ENCODE data around the gene KSR1. TPM values are rescaled to one million over a fixed set of nuclear protein-coding genes. Genes with fewer than 3 reads are reported as not detected.
"Not testable (repeated sequence)": the region's sequence is repeated elsewhere in the genome, so short reads cannot be mapped to it uniquely, and the experiment has no call there.

Gene KSR1
- total and polyA plus RNA-seq, 4 donors = 19.0 to 75.7 (median 42.6) TPM

DNA sequence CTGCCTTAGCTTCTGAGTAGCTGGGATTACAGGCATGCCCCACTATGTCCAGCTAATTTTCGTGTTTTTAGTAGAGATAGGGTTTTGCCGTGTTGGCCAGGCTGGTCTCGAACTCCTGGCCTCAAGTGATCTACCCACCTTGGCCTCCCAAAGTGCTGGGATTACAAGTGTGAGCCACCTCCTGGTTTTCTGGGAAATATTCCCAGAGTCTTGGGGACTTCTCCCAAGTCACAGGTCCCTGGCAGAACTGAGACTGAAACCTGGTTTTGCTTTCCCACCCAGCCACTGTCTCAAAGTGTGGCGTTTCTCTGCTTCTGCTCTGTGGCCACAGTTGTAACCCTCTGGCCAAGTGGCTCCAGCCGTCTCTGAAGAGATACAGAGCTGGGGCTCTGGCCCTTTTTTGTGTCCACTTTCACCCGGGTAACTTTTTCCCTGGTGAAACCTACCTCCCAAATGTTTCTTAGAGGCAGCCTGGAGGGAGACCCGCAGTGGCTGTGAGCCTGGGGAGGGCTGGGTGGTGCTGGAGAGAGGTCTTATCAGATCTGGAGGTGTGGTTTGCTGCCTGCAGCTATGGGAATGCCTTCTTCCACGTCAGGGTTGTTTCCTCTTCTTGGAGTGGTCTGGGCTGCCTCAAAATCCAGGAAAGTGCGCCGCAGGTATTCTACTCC is 5.1 kb downstream of the KSR1 start:
- no peak for ATAC-seq (ENCODE audit: low FRiP score)
- Histone ChIP-seq H3K4me3 (ENCODE audit: low read length in 2 of 2) (no peak overlapping the region), H3K27ac (ENCODE audit: low read depth in 1 of 2, low read length in 2 of 2) (no peak overlapping the region), H3K4me1 (ENCODE audit: control insufficient read depth in 1 of 2, insufficient read depth in 2 of 2, low read length in 2 of 2) (no peaks in the 10 kb centered on the region), H3K36me3 (ENCODE audit: control insufficient read depth in 1 of 2, insufficient read depth in 2 of 2, low read length in 1 of 2) (no peaks in the 10 kb centered on the region), H3K9me3 (ENCODE audit: control insufficient read depth, low read length) (no peaks in the 10 kb centered on the region), H3K27me3 (ENCODE audit: control insufficient read depth in 1 of 2, insufficient read depth in 2 of 2, low read length in 1 of 2) (no peaks in the 10 kb centered on the region)
- WGBS, 2 donors = 76 to 80% methylated on average over 10 of the region's 10 CpGs
- intact Hi-C loops (cut with DNase I) = no loop called here
- no peak for DNase-seq

DNA sequence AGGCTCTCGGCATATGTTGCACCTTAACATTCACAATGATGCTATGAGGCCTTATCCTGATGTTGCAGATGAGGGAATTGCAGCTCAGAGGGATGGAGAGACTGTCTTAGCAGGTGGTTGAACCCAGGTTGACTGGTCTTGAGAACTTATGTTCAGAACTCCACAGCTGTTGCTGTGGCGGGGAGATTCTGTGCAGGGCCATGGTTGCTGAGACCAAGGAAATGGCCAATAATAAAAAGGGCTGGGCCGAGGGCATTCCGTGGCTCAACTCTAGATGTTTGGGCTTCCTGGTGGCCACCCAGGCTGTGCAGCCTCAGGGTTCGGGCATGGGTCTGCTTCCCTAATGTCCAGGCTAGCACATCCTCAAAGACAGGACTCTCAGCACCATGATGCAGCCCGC is 5.9 kb downstream of the KSR1 start:
- WGBS, 2 donors = 94 to 97% methylated on average over 6 of the region's 6 CpGs
- no peak for DNase-seq
- Histone ChIP-seq H3K27me3 (ENCODE audit: control insufficient read depth in 1 of 2, insufficient read depth in 2 of 2, low read length in 1 of 2) (no peaks in the 10 kb centered on the region), H3K36me3 (ENCODE audit: control insufficient read depth in 1 of 2, insufficient read depth in 2 of 2, low read length in 1 of 2) (no peaks in the 10 kb centered on the region), H3K27ac (ENCODE audit: low read depth in 1 of 2, low read length in 2 of 2) (no peak overlapping the region), H3K4me1 (ENCODE audit: control insufficient read depth in 1 of 2, insufficient read depth in 2 of 2, low read length in 2 of 2) (no peaks in the 10 kb centered on the region), H3K9me3 (ENCODE audit: control insufficient read depth, low read length) (no peaks in the 10 kb centered on the region), H3K4me3 (ENCODE audit: low read length in 2 of 2) (no peak overlapping the region)
- intact Hi-C loops (cut with DNase I) = no loop called here
- ATAC-seq (ENCODE audit: low FRiP score) = no peak

DNA sequence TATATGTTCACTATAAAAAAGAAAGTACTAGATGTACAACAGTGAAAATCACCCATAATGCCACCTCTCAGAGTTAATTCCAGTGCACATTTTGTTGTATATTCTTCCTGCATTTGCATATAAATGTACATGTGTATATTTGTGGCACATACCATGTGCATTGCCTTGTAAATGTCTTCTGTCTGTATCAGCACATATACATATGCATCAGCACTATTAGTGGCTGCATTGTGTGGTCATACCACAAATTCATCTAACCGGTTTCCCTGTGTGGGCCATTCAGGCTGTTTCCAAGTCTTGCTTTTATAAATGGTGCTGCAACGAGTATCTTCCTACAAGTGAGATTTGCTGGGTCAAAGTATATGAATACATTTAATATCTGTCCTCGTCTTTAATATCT is 6.5 kb downstream of the KSR1 start:
- intact Hi-C loops (cut with DNase I) = no loop called here
- 89 to 92% methylated on average over 3 of the region's 3 CpGs for WGBS, 2 donors

DNA sequence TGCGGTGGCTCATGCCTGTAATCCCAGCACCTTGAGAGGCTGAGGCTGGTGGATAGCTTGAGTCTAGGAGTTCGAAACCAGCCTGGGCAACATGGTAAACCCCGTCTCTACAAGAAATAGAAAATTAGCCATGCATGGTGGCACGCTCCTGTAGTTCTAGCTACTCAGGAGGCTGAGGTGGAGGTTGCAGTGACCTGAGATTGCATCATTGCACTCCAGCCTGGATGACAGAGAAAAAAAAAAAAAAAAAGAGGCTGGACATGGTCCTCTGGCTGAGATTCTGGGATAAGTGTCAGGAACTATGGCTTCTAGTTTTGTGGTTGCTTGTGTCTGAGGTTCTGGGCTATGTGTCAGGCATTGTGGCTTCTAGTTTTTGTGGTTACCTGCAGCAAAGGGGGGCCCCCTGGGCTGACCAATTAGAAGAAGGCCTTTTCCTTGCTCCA is 7.0 kb downstream of the KSR1 start:
- WGBS, 2 donors = 97 to 98% methylated on average over 4 of the region's 4 CpGs
- intact Hi-C loops (cut with DNase I) = no loop called here
- ATAC-seq (ENCODE audit: low FRiP score) = no peak
- H3K4me1 ChIP-seq (ENCODE audit: control insufficient read depth in 1 of 2, insufficient read depth in 2 of 2, low read length in 2 of 2) = no peaks in the 10 kb centered on the region
- H3K9me3 ChIP-seq (ENCODE audit: control insufficient read depth, low read length) = no peaks in the 10 kb centered on the region
- no peak overlapping the region for H3K4me3 ChIP-seq (ENCODE audit: low read length in 2 of 2)
- H3K36me3 ChIP-seq (ENCODE audit: control insufficient read depth in 1 of 2, insufficient read depth in 2 of 2, low read length in 1 of 2) = no peaks in the 10 kb centered on the region
- no peak overlapping the region for H3K27ac ChIP-seq (ENCODE audit: low read depth in 1 of 2, low read length in 2 of 2)
- DNase-seq = no peak
- H3K27me3 ChIP-seq (ENCODE audit: control insufficient read depth in 1 of 2, insufficient read depth in 2 of 2, low read length in 1 of 2) = no peaks in the 10 kb centered on the region

More for the DNA sequence above, 6.5 kb downstream of the KSR1 start:
- no peaks in the 10 kb centered on the region for H3K4me1 ChIP-seq (ENCODE audit: control insufficient read depth in 1 of 2, insufficient read depth in 2 of 2, low read length in 2 of 2)
- H3K36me3 ChIP-seq (ENCODE audit: control insufficient read depth in 1 of 2, insufficient read depth in 2 of 2, low read length in 1 of 2) = no peaks in the 10 kb centered on the region
- no peak for DNase-seq
- no peak overlapping the region for H3K27ac ChIP-seq (ENCODE audit: low read depth in 1 of 2, low read length in 2 of 2)
- ATAC-seq (ENCODE audit: low FRiP score) = no peak
- H3K27me3 ChIP-seq (ENCODE audit: control insufficient read depth in 1 of 2, insufficient read depth in 2 of 2, low read length in 1 of 2) = no peaks in the 10 kb centered on the region
- H3K9me3 ChIP-seq (ENCODE audit: control insufficient read depth, low read length) = no peaks in the 10 kb centered on the region
- no peak overlapping the region for H3K4me3 ChIP-seq (ENCODE audit: low read length in 2 of 2)

DNA sequence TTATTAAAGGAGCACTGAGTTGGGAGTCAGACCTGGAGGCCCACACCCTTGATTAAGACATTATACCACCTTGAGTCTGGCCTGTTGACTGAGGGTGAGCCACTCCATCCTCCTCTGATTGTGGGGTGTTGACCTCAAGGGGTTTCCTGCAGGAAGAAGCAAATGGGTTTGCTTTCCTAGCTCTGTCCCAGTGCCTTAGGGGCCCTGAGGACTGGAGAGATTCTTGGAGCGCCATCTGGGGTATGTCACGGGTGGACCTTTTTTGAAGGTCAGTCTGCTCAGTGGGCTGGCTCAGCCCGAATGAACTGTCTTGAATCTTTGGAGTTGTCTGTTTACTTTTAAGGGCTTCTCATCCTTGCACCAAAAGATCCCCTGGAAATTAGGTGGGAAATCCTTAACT is 7.8 kb downstream of the KSR1 start:
- H3K27ac ChIP-seq (ENCODE audit: low read depth in 1 of 2, low read length in 2 of 2); intact Hi-C loops (cut with DNase I): not testable (repeated sequence)
- WGBS, 2 donors = 96 to 98% methylated on average over 3 of the region's 3 CpGs

DNA sequence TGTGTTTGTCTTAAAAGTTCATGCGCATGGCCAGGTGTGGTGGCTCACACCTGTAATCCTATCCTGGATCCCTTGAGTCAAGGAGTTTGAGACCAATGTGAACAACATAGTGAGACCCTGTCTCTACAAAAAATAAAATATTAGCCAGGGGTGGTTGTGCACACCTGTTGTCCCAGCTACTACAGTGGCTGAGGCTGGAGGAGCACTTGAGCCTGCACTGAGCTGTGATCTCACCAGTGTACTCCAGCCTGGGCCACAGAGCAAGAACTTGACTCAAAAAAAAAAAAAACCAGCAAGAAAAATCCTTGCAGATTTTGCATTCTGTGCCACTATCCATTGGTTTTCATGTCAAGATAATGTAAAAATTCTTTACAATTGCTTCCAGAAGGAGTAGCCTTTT is 8.2 kb downstream of the KSR1 start:
- DNase-seq (no peak), ATAC-seq (ENCODE audit: low FRiP score) (no peak)
- no peaks in the 10 kb centered on the region for H3K4me1 ChIP-seq (ENCODE audit: control insufficient read depth in 1 of 2, insufficient read depth in 2 of 2, low read length in 2 of 2)
- H3K27ac ChIP-seq (ENCODE audit: low read depth in 1 of 2, low read length in 2 of 2) = no peak overlapping the region
- H3K4me3 ChIP-seq (ENCODE audit: low read length in 2 of 2) = no peak overlapping the region
- no peaks in the 10 kb centered on the region for H3K36me3 ChIP-seq (ENCODE audit: control insufficient read depth in 1 of 2, insufficient read depth in 2 of 2, low read length in 1 of 2)
- intact Hi-C loops (cut with DNase I) = no loop called here
- H3K9me3 ChIP-seq (ENCODE audit: control insufficient read depth, low read length) = no peaks in the 10 kb centered on the region
- WGBS, 2 donors = 95 to 100% methylated on average over 1 of the region's 1 CpG
- H3K27me3 ChIP-seq (ENCODE audit: control insufficient read depth in 1 of 2, insufficient read depth in 2 of 2, low read length in 1 of 2) = no peaks in the 10 kb centered on the region

More for the DNA sequence above, 7.8 kb downstream of the KSR1 start:
- not testable (repeated sequence) for H3K9me3 ChIP-seq (ENCODE audit: control insufficient read depth, low read length); H3K27me3 ChIP-seq (ENCODE audit: control insufficient read depth in 1 of 2, insufficient read depth in 2 of 2, low read length in 1 of 2); H3K4me1 ChIP-seq (ENCODE audit: control insufficient read depth in 1 of 2, insufficient read depth in 2 of 2, low read length in 2 of 2); H3K4me3 ChIP-seq (ENCODE audit: low read length in 2 of 2); DNase-seq; ATAC-seq (ENCODE audit: low FRiP score); H3K36me3 ChIP-seq (ENCODE audit: control insufficient read depth in 1 of 2, insufficient read depth in 2 of 2, low read length in 1 of 2)

DNA sequence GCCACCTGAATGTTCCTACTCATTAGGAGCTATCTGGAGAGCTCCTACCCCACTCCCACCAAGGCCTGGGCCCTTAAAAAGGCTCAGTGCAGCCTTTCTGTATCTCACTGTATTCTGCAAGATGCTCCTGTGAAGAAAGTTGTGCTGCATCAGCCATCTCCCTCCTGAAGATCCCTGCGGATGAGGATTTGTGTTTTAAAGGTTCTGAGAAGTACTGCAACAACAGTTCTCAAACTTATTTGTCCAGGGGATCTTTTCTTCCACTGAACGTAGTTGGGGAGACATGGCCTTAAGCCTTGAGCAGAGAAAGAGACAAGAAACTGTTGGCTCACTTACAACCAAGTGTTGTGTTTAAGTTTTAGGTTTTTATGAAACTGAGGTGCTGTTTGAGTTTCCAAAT is 9.6 kb downstream of the KSR1 start:
- H3K36me3 ChIP-seq (ENCODE audit: control insufficient read depth in 1 of 2, insufficient read depth in 2 of 2, low read length in 1 of 2); intact Hi-C loops (cut with DNase I); ATAC-seq (ENCODE audit: low FRiP score); H3K4me1 ChIP-seq (ENCODE audit: control insufficient read depth in 1 of 2, insufficient read depth in 2 of 2, low read length in 2 of 2); H3K27ac ChIP-seq (ENCODE audit: low read depth in 1 of 2, low read length in 2 of 2); H3K9me3 ChIP-seq (ENCODE audit: control insufficient read depth, low read length); H3K27me3 ChIP-seq (ENCODE audit: control insufficient read depth in 1 of 2, insufficient read depth in 2 of 2, low read length in 1 of 2); DNase-seq; H3K4me3 ChIP-seq (ENCODE audit: low read length in 2 of 2): not testable (repeated sequence)
- 85 to 87% methylated on average over 2 of the region's 2 CpGs for WGBS, 2 donors

DNA sequence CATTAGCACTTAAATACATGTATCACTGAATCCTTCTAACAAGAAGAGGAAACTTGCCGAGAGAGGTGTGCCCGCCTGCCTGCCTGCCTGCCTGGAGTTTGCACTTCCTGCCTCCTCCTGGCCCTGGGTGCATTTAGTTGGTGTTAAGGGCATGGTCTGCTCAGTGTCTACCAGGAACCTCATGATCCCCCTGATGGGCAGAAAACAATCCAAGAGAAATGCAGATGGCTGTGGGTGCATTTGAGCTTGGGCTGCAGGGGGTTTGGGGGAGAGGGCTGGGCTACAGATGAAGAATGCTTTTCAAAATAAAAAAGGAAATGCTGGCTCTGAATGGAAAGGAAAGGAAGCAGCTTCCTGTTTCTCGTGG is 10.1 kb downstream of the KSR1 start:
- Histone ChIP-seq H3K9me3 (ENCODE audit: control insufficient read depth, low read length) (no peaks in the 10 kb centered on the region), H3K27ac (ENCODE audit: low read depth in 1 of 2, low read length in 2 of 2) (no peak overlapping the region), H3K27me3 (ENCODE audit: control insufficient read depth in 1 of 2, insufficient read depth in 2 of 2, low read length in 1 of 2) (no peaks in the 10 kb centered on the region), H3K36me3 (ENCODE audit: control insufficient read depth in 1 of 2, insufficient read depth in 2 of 2, low read length in 1 of 2) (no peaks in the 10 kb centered on the region), H3K4me3 (ENCODE audit: low read length in 2 of 2) (no peak overlapping the region), H3K4me1 (ENCODE audit: control insufficient read depth in 1 of 2, insufficient read depth in 2 of 2, low read length in 2 of 2) (no peaks in the 10 kb centered on the region)
- WGBS, 2 donors = 72 to 77% methylated on average over 3 of the region's 3 CpGs
- ATAC-seq (ENCODE audit: low FRiP score) (no peak), DNase-seq (no peak)
- intact Hi-C loops (cut with DNase I) = no loop called here

DNA sequence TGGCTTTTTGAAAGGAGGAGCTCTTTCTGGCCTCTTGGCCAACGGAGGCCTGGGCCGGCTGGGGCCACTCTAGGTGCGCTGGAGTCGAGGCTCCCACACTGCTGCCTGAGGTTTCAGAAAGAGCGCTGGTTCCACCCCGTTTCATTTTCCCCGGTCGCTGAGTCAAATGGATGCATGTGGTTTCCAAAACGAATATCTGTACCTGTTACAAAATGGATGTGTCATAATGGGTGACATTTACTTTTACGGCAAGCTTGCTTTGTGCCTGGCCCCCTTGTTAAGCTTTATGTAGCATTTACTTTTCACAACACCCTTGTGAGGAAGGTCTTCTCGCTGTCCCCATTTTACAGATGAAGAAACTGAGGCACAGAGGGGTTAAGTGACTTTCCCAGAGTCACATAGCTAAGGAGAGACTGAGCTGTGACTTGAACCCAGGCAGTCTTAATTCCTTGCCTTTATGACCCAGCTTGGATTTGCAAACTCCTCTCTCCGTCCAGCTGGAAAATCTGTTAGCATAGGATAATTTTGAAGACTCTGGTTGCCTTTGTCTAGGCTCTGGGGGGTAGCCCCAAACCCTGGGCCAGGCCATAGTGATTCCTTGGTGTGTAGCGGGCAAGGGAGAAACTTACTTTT is 10.6 kb downstream of the KSR1 start:
- no peak overlapping the region for H3K4me3 ChIP-seq (ENCODE audit: low read length in 2 of 2)
- no peak for DNase-seq
- H3K36me3 ChIP-seq (ENCODE audit: control insufficient read depth in 1 of 2, insufficient read depth in 2 of 2, low read length in 1 of 2) = no peaks in the 10 kb centered on the region
- 87 to 89% methylated on average over 13 of the region's 13 CpGs for WGBS, 2 donors
- intact Hi-C loops (cut with DNase I) = no loop called here
- H3K4me1 ChIP-seq (ENCODE audit: control insufficient read depth in 1 of 2, insufficient read depth in 2 of 2, low read length in 2 of 2) = no peaks in the 10 kb centered on the region
- no peak for ATAC-seq (ENCODE audit: low FRiP score)
- H3K27me3 ChIP-seq (ENCODE audit: control insufficient read depth in 1 of 2, insufficient read depth in 2 of 2, low read length in 1 of 2) = no peaks in the 10 kb centered on the region
- H3K9me3 ChIP-seq (ENCODE audit: control insufficient read depth, low read length) = no peaks in the 10 kb centered on the region
- no peak overlapping the region for H3K27ac ChIP-seq (ENCODE audit: low read depth in 1 of 2, low read length in 2 of 2)

All from aorta (tissue), 5 donors.